Hematopoietic multipotent progenitor cell treated with erythropoietin and hydrocortisone succinate and interleukin-3 and kit ligand, for 4 days (in vitro differentiated cells): ENCODE measurements around the gene CDX1.

Experiments used
- DNase-seq: peaks from one replicate; pipeline ENCODE4 v3.0.0-alpha.2; 2015

The CDX1 gene

DNA sequence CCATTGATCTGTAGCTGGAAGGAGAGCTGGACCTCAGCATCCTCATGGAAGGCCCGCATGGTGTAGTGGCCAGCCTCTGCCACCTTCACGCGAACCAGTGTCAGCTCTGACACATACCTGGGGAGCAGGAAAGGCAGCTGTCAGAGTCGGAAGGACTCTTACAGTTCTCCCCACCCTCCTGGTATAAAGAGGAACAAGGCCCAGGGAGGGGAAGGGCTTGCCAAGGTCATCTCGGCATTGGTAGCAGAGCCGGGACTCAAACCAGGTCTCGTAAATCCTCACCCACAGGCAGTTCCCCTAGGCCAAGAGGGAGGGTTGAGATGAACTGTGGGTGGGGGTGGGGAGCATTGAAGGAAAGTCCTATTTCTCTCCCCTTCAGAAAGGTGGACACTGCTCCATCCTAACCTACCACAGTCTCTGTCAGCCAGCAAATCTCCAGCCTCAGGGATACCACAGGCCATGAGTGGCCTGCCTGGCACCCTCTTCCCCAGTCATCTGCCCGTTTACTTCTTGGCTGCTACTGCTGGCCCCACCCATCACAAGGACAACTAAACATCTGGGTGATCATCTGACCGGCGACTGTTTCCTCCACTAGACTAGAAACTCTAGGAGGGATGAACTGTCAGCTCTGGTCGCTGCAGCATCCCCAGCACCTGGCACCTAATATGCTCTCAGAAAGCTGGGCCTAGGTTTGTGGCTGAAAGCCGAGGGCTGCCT, 34.4 kb upstream of the CDX1 start:
- DNase-seq: peak; percentile 42

- DNase-seq: no peak
These were observed 33.8 kb upstream of the CDX1 start for GRCh38 chr5:150132740-150133139.

GRCh38 chr5:150133581-150134197, 32.9 kb upstream of the CDX1 start:
- DNase-seq: no peak

GRCh38 chr5:150134198-150134588, 32.4 kb upstream of the CDX1 start:
- DNase-seq: no peak

GRCh38 chr5:150135557-150136304, 30.8 kb upstream of the CDX1 start:
- no peak for DNase-seq

DNA sequence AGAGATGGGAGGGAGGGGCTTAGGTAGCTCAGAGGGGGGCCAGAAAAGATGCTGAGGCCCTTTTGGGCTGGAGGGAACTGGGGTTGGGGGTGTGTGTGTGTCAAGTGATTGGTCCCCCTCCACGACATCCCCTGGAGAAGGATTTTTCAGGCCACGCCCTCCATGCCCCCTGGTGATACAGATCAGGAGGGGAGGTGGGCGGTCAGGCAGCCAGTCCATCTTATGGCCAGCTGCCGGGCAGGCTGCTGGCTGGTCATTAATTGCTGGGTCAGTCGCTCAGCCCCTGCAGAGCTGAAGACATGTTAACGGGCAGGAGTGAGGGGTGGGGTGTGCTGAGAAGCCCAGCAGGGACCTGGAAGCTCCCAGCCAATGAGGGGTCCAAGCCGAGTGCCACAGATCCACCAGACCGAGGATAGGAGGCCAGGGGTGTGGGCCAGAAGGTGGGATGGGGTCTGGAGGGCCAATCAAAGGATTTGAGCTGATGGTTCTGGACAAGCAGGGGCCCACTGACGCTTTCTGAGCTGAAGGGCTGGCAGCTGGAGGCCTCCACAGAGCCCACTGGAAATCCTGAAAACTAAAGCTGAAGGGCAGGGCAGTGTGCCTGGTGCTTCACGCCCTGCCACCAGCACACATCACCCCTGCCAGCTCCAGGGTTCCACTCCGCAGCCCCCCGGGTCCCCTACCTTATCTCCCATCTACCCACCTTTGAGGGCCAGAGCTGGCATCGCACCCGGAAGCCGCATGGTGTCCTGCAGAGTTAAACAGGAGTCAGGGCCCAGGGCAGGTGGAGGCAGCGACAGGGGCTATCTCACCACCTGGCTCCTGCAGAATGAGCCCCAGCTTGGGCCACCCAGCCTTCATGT, 30.0 kb upstream of the CDX1 start:
- DNase-seq: no peak

- no peak for DNase-seq
These were observed 29.2 kb upstream of the CDX1 start for GRCh38 chr5:150137168-150137957.

GRCh38 chr5:150137997-150138396, 28.6 kb upstream of the CDX1 start:
- no peak for DNase-seq

- no peak for DNase-seq
These were observed 27.9 kb upstream of the CDX1 start for GRCh38 chr5:150138551-150139265.

GRCh38 chr5:150139334-150139733, 27.2 kb upstream of the CDX1 start:
- no peak for DNase-seq

DNA sequence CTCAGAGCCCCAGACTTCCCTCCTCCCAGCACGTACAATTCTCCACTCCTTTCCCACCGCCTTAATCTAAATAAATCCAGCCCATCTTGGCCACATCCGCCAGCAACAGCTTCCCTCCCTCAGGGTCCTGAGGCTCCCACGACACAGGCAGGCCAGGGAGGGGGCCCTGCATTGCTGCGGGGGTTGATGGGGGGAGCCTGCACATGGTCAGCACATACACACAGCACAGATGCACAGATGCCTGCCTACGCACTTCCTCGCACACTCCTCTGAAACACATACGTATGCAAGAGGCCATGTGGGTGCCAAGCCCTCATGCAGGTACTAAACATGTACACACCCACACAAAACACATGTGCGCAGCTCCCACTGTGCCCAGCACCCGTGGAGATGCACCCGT, 25.7 kb upstream of the CDX1 start:
- DNase-seq: no peak

- no peak for DNase-seq
These were observed 24.9 kb upstream of the CDX1 start for GRCh38 chr5:150141544-150142184.

GRCh38 chr5:150142185-150142958, 24.2 kb upstream of the CDX1 start:
- DNase-seq: peak; percentile 65

DNA sequence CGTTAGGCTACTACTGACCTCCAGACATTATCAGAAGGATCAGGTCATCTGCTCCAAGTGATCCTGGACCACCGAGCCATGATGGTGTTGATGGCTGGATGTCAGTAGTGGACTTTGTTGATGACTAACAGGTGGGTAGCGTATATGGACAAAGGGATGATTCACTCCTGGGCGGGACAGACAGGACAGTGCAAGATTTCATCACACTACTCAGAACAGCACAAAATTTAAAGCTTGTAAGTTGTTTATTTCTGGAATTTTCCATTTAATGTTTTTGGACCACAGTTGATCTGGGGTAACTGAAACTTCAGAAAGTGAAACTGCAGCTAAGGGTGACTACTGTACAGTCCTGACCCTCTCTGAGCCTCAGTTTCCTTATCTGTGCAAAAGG, 23.6 kb upstream of the CDX1 start:
- DNase-seq: no peak

DNA sequence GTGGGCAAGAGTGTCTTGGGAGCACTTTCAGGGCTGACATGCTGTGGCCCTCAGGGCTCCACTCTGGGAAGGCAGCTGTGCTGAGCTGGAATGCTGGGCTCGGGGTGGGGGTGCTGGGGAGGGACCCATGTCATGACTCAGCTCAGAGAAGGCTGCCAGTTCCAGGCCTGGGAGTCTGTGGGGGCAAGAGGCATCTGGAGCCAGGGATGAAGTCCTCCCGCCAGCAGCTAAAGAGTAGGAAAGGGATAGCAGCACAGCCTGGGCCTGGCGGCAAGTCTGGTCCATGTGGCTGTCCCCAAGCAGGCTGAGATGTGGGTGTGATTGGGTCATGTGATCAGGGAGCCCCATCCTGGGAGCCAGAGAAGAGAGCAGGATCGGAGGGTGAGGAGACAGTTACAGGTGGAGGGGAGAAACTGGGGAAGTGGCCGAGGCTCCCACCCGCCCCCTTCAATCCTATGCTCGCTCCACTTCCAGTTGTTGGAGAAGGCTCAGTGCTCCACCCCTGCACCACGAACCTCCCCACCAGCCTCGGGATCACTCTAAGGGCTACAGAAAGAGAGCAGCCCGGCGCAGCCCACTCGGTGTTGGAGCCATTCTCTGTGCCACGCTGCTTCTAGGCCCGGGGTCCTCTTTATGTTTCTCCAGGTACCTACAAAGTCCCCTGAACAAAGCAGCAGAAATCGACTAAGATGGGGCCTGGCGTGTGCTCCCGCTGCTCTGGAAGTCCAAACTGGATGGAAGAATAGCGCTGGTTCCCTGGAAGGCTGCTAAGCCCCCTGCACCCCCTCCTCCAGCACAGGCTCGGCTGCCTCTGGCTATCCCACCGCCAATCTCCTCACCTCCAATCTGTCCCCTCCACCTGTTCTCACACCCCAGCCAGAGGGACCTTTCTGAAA, 23.0 kb upstream of the CDX1 start:
- DNase-seq: no peak

DNA sequence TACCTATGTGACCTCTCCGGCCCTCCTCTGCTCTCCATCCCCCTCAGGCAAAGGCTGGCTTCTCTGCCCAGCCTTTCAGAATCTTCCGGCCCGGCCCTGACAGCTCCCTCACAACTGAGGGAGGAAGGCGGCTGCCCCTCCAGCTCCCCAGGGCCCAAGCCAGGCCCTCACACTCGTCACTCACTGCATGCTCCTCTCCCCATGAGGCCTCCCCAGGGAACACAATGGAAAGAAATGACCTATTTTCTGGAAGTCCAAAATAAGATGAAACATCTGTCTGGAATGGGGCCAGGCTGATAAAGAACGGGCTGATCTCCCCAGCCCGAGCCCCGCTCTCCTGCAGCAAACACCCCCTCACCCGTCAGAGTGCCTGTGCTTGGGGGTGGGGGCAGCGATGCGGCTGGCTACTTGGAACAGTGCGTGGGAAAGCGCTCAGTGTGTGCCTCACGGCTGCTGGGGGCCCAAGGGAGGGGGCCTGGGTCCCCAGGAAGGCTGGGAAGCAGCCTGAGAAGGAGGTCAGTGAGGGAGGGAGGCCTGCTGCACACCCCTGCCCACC, 22.3 kb upstream of the CDX1 start:
- DNase-seq: no peak

GRCh38 chr5:150144879-150145278, 21.7 kb upstream of the CDX1 start:
- DNase-seq: no peak

DNA sequence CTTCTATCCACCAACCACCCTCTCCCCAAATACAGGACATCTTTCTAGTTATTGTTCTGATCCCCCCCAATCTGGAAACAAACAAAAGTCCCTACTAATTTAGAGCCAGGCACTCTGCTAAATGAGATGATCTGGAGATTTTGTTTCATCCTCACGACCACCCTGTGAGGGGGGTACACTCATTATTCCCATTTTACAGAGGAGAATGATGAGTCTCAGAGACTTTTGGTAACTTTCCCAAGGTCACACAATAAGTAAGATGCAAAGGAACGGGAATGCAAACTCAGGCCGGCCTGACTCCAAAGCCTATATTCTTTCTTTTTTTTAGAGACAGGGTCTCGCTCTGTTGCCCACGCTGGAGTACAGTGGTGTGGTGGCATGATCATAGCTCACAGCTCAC, 20.3 kb upstream of the CDX1 start:
- no peak for DNase-seq
